ENCODE data around the gene ADI1. TPM values are rescaled to one million over a fixed set of nuclear protein-coding genes. Genes with fewer than 3 reads are reported as not detected.

The ADI1 gene
- total RNA-seq, 2 experiments from 2014 or later = 28.4 to 30.2 TPM

DNA sequence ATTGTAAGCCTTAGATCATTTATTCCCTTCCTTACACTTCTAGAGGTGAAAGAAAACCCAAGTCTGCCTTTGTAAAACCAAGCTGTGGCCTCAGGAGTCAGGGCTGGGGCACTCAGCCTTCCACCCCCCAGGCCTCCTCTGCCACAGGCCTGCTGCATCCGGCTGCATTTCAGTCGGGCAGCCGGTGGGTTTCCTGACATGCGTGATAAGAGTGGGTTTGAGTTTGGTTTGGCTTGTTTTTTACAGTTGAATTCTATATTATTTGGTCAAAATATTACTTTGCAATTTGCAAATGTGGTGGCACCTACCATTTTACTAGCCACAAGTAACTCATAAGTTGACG, 42.4 kb downstream of the ADI1 start:
- CTCF ChIA-PET = no interaction called here
- Histone ChIP-seq H3K36me3 (ENCODE audit: insufficient read depth, low read length) (peaks cover 40% of the 10 kb centered on the region), H3K4me3 (ENCODE audit: low read length) (no peak overlapping the region), H3K4me1 (ENCODE audit: insufficient read depth, low read length) (no peaks in the 10 kb centered on the region), H3K9me3 (ENCODE audit: control insufficient read depth in 1 of 2, insufficient read depth in 1 of 2, low read length in 2 of 2) (no peaks in the 10 kb centered on the region), H3K27me3 (ENCODE audit: control insufficient read depth in 1 of 2, insufficient read depth in 2 of 2, low read length in 2 of 2) (no peaks in the 10 kb centered on the region), H3K27ac (ENCODE audit: low read depth in 1 of 2, low read length in 2 of 2) (no peak overlapping the region)
- H3K4me3 Mint-ChIP-seq = no peak overlapping the region
- H3K27ac Mint-ChIP-seq = no peak overlapping the region
- POLR2A ChIA-PET = no interaction called here
- no peaks in the 10 kb centered on the region for H3K9me3 Mint-ChIP-seq
- peaks cover 12% of the 10 kb centered on the region for H3K4me1 Mint-ChIP-seq (ENCODE audit: low read depth)
- ATAC-seq (ENCODE audit: poor library complexity) = no peak
- TF ChIP-seq, protein P1, sequence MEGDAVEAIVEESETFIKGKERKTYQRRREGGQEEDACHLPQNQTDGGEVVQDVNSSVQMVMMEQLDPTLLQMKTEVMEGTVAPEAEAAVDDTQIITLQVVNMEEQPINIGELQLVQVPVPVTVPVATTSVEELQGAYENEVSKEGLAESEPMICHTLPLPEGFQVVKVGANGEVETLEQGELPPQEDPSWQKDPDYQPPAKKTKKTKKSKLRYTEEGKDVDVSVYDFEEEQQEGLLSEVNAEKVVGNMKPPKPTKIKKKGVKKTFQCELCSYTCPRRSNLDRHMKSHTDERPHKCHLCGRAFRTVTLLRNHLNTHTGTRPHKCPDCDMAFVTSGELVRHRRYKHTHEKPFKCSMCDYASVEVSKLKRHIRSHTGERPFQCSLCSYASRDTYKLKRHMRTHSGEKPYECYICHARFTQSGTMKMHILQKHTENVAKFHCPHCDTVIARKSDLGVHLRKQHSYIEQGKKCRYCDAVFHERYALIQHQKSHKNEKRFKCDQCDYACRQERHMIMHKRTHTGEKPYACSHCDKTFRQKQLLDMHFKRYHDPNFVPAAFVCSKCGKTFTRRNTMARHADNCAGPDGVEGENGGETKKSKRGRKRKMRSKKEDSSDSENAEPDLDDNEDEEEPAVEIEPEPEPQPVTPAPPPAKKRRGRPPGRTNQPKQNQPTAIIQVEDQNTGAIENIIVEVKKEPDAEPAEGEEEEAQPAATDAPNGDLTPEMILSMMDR (IDR thresholded peaks at IDR 0.05) = no peak
- intact Hi-C loops (cut with DNase I, micrococcal nuclease) = no loop called here
- peaks cover 70% of the 10 kb centered on the region for H3K36me3 Mint-ChIP-seq (ENCODE audit: low read depth)
- DNase-seq = no peak
- no peaks in the 10 kb centered on the region for H3K27me3 Mint-ChIP-seq

DNA sequence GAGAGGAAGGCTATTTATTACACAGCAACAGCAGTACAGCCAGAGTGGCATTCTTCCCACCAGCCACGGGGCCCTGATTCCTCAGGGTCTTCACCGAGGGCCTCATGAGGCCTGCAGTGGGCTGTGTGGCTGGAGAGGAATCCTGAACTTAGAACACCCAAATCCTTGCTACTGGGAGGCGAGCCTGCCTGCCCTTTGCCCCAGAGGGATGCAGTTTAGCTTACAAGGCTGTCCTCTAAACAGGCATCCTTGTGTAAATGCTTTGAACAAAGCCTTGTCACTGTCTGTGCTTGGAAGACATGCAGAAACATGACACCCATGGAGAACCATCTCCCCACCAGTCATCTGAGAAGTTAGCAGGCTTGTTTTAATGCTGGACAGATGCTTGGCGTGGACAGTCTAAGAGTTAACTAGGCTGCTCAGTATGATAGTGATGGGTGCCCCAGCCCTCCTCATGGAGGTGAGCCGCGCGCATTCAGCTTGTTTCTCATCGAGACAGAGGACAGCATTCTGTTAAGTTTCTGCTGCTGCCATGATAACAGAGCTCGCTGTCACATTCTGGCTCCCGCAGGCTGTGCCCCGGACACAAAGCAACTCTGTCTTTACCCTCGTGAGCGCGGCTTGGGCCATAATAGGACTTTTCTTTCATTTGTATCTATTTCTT, 42.9 kb downstream of the ADI1 start:
- H3K4me1 Mint-ChIP-seq (ENCODE audit: low read depth) = peaks cover 12% of the 10 kb centered on the region
- no peak overlapping the region for H3K27ac Mint-ChIP-seq
- CTCF ChIA-PET = no interaction called here

DNA sequence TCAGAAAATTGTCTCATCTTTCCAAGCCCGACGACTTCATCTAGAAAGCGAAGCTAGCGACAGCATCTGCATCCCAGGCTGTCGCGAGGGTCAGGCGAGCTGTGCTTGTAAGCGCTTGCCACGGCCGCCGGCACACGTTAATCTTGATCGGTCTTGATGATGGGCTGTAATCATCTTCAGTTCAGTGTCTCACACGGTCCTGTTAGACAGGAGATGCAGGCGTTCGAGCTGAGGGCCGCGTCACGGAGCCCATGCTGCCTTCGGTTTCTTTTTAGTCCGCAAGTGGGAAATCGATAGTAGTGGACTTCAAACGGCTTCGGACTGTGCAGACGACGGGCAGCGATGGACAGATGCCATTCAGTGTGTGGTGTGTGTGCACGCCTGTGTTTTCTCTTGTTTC, 43.6 kb downstream of the ADI1 start:
- H3K4me3 Mint-ChIP-seq = no peak overlapping the region
- ChIA-PET POLR2A (no interaction called here), CTCF (no interaction called here)
- Histone ChIP-seq H3K4me3 (ENCODE audit: low read length) (no peak overlapping the region), H3K36me3 (ENCODE audit: insufficient read depth, low read length) (peaks cover 51% of the 10 kb centered on the region), H3K27ac (ENCODE audit: low read depth in 1 of 2, low read length in 2 of 2) (no peak overlapping the region), H3K9me3 (ENCODE audit: control insufficient read depth in 1 of 2, insufficient read depth in 1 of 2, low read length in 2 of 2) (no peaks in the 10 kb centered on the region), H3K27me3 (ENCODE audit: control insufficient read depth in 1 of 2, insufficient read depth in 2 of 2, low read length in 2 of 2) (no peaks in the 10 kb centered on the region), H3K4me1 (ENCODE audit: insufficient read depth, low read length) (no peaks in the 10 kb centered on the region)
- peaks cover 82% of the 10 kb centered on the region for H3K36me3 Mint-ChIP-seq (ENCODE audit: low read depth)
- H3K27me3 Mint-ChIP-seq = no peaks in the 10 kb centered on the region
- ATAC-seq (ENCODE audit: poor library complexity) (no peak), DNase-seq (no peak)
- intact Hi-C loops (cut with DNase I, micrococcal nuclease) = no loop called here
- no peaks in the 10 kb centered on the region for H3K9me3 Mint-ChIP-seq
- no peak overlapping the region for H3K27ac Mint-ChIP-seq
- TF ChIP-seq, protein P1 (IDR thresholded peaks at IDR 0.05) = no peak
- H3K4me1 Mint-ChIP-seq (ENCODE audit: low read depth) = peaks cover 12% of the 10 kb centered on the region

More for the DNA sequence above, 42.9 kb downstream of the ADI1 start:
- no peaks in the 10 kb centered on the region for H3K9me3 Mint-ChIP-seq
- no peak overlapping the region for H3K27ac ChIP-seq (ENCODE audit: low read depth in 1 of 2, low read length in 2 of 2)
- TF ChIP-seq, protein P1 (IDR thresholded peaks at IDR 0.05) = no peak
- peaks cover 45% of the 10 kb centered on the region for H3K36me3 ChIP-seq (ENCODE audit: insufficient read depth, low read length)
- POLR2A ChIA-PET = no interaction called here
- intact Hi-C loops (cut with DNase I, micrococcal nuclease) = no loop called here
- no peaks in the 10 kb centered on the region for H3K27me3 Mint-ChIP-seq
- DNase-seq (no peak), ATAC-seq (ENCODE audit: poor library complexity) (no peak)
- no peak overlapping the region for H3K4me3 ChIP-seq (ENCODE audit: low read length)
- no peaks in the 10 kb centered on the region for H3K9me3 ChIP-seq (ENCODE audit: control insufficient read depth in 1 of 2, insufficient read depth in 1 of 2, low read length in 2 of 2)
- peaks cover 75% of the 10 kb centered on the region for H3K36me3 Mint-ChIP-seq (ENCODE audit: low read depth)
- no peaks in the 10 kb centered on the region for H3K27me3 ChIP-seq (ENCODE audit: control insufficient read depth in 1 of 2, insufficient read depth in 2 of 2, low read length in 2 of 2)
- H3K4me1 ChIP-seq (ENCODE audit: insufficient read depth, low read length) = no peaks in the 10 kb centered on the region
- no peak overlapping the region for H3K4me3 Mint-ChIP-seq

Measured in CD4-positive, alpha-beta T cell (primary cell).